GM18868 (cell line): ENCODE results near the gene ADPRH.

Experiments used
- ATAC-seq: cut with Tn5 transposase; IDR thresholded peaks from one replicate; pipeline ENCODE4 v1.9.1; 2021; ENCODE audit warnings: mild to moderate bottlenecking, moderate library complexity; ENCODE audit not compliant: unreplicated experiment

ADPRH gene

DNA sequence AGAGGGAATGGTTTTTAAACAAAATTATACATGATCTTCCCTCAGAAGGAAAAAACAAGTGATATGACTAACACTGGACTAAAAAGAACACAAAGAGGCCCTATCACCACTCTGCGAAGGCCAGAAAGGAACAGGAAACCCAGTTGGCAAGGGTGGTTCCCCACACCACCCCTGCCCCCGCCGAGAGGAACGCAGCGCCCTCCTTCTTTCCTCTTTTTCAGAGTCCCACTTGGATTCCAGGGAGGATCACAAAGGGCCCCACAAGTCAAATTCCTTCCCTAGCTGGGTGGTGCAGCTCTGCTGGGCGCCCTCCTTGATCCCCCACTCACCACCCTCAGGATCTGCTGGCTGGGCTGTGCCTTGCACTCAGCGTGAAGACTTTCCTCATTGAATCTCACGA lies 48.2 kb downstream of the ADPRH start:
- peak; percentile 29 for ATAC-seq

DNA sequence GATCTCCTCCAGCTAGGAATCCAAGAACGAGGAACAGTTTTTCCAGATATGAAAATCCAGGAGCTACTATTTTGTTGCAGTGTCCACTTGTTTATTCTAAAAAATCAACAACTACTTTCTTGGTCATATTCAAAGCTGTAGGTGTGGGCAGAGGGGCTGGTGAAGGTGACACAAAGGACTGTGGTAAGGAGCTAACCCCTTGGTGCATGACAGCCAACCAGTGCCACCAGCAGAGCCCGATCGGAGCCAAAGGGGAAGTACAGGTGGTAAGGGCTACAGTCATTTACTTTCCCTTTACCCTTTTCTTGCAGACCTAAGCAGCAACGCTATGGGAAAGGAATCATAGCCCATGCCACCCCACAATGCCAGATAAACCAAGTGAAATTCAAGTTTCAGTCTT lies 49.1 kb downstream of the ADPRH start:
- ATAC-seq = peak; percentile 74

GRCh38 chr3:119628816-119629445 lies 49.6 kb downstream of the ADPRH start:
- peak; percentile 40 for ATAC-seq

- no peak for ATAC-seq
Measured at GRCh38 chr3:119630128-119630879, 51.0 kb downstream of the ADPRH start.

DNA sequence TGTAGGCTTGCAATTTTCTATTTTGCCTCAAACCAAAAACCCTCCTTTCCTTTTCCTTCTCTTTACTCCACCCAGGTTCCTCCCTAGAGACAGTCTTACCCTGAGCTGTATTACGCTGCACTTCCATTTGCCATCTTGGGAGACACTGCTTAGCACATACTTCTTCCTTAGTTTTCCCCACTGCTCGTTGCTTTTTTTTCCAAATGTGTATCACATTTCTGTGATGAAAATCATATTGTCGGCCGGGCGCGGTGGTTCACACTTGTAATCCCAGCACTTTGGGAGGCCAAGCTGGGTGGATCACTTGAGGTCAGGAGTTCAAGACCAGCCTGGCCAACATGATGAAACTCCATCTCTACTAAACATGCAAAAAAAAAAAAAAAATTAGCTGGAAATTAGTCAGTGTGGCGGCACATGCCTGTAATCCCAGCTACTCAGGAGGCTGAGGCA lies 51.6 kb downstream of the ADPRH start:
- no peak for ATAC-seq

DNA sequence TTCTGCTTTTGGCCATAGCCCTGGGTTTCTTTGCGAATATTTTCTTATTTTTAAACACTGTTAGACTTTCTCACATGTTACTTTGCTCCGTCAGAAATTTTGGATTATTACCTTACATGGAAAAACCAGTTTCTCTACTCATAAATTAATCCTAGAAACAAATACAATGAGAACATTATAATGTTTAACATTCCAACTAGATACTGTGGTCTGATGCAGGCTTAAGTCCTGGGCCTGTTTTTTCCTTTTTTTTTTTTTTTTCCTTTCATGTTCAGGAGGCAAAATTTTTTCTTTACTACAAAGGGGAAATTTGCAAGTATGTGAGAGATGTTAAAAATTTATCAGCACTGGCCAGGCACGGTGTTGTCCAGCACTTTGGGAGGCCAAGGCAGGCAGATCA lies 52.2 kb downstream of the ADPRH start:
- no peak for ATAC-seq

DNA sequence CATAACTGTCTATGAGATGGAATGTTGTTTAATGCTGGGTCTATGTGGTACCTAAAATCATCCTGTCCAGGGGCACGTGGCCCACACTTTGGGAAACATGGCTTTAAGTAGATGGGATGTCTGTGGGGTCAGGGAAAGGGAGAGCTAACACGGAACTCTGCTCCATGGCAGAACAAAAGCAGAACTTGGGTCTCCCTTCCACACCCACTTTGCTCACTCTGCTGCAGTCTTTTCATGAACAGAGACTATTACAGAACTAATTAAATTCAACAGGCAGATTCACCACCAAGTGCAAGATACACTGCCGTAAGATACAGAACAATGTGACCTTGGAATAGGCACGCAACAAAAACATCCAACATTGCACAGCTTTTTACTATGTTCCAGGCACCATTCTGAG lies 52.9 kb downstream of the ADPRH start:
- ATAC-seq = no peak

- ATAC-seq = no peak
Measured at GRCh38 chr3:119632829-119633228, 53.5 kb downstream of the ADPRH start.

DNA sequence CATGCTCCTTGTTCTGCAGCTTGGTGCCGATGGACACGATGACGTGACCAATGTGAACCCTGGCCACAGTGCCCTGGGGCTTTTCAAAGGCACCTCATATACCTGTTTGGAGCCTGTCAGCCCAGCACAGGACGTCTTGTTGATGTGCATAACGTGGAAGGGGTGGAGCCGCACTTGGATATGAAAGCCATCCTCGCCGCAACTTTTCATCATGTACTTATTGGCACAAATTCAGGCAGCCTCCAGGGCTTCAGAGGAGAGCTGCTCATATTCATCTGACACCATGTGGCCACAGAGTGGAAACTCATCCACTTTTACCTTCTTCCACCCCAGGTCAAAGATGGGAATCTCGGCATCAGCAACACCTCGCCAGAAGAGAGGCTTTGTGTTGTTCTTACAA lies 56.4 kb downstream of the ADPRH start:
- no peak for ATAC-seq

DNA sequence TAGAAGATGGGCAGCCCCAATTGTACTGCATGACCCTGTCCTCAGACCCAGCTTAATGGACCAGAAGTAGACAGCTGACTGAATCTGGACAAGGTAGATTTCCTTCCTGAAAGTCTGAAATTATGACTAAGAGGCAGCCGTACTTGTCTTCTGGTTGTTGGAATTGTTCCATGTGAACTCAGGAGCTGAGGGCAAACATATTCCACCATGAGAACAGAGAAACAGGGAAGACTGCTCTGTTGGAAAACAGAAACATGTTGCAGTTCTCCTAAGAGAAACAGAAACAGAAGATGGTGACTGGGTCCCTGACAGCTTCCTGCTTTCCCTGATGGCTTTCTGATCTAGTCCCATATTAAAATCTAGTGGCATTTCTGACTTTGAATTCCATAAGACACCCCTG lies 57.0 kb downstream of the ADPRH start:
- no peak for ATAC-seq

- ATAC-seq = no peak
Measured at GRCh38 chr3:119636891-119637611, 57.8 kb downstream of the ADPRH start.

DNA sequence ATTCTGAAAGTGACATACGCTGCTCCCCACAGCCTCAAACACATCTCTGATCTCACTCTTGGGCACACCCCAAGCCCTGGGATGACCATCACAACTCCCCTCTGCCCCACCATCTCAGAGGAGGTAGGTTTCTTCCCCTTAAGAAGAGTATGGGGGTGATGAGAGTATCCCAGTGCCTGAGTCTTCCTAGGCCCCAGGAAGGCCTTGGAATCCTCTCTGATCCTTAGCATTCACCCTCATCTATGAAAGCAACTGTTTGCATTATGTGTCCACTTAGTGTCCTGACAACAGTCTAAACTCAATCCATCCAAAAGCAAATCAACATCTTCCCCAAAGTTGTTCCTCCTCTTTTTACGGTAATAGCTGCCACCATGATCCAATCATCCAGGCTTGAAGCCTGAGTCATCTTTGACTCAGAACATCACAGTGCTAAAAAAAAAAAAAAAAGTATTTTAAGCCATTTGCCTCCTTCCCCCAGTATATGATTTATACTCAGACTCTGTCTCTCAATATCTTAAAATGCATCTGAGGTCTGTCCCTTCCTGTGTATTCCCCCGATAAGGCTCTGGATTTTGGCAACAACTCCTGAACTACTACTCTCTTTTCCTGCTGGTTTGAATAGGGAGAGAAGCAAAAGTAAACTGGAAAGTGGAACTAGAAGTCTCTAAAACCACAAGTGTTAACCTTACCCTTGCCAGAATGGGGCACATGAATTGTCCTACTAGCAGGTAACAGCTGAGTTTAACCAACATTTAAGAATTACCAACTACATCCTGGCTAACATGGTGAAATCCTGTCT lies 58.6 kb downstream of the ADPRH start:
- peak; percentile 40 for ATAC-seq
